H9 (cell line): ENCODE results near the gene PRELID2. TPM values are rescaled to one million over a fixed set of nuclear protein-coding genes. Genes with fewer than 3 reads are reported as not detected.

Experiments used
- DNase-seq: peaks from one replicate; pipeline ENCODE4 v3.0.0-alpha.2; 2017
- H2AFZ ChIP-seq: one replicate; pipeline ENCODE4 v1.6.1; 2013; ENCODE audit warnings: mild to moderate bottlenecking, low read length, control low read depth, moderate library complexity
- H2AK5ac ChIP-seq: 2 replicates; pipeline ENCODE4 v1.6.1; 2013; ENCODE audit warnings: low read length, control low read depth, mixed read lengths; ENCODE audit not compliant: insufficient read length
- H2BK120ac ChIP-seq: one replicate; pipeline ENCODE4 v1.6.1; 2013; ENCODE audit warnings: low read depth, mild to moderate bottlenecking, low read length, control low read depth, inconsistent platforms; ENCODE audit not compliant: poor library complexity, severe bottlenecking
- H2BK12ac ChIP-seq: 2 replicates; pipeline ENCODE4 v1.6.1; 2013; ENCODE audit warnings: low read length, control low read depth, mixed read lengths, low read depth; ENCODE audit not compliant: insufficient read length
- H2BK15ac ChIP-seq: 2 replicates; pipeline ENCODE4 v1.6.1; 2013; ENCODE audit warnings: low read depth, low read length, control low read depth
- H2BK20ac ChIP-seq: one replicate; pipeline ENCODE4 v1.6.1; 2013; ENCODE audit warnings: low read depth, mild to moderate bottlenecking, low read length, control low read depth, inconsistent platforms; ENCODE audit not compliant: poor library complexity, severe bottlenecking
- H2BK5ac ChIP-seq: 2 replicates; pipeline ENCODE4 v1.6.1; 2013; ENCODE audit warnings: low read length, control low read depth, mixed read lengths; ENCODE audit not compliant: insufficient read length
- H3K14ac ChIP-seq: 2 replicates; pipeline ENCODE4 v1.6.1; 2013; ENCODE audit warnings: low read length, control low read depth; ENCODE audit not compliant: insufficient read depth
- H3K18ac ChIP-seq: 2 replicates; pipeline ENCODE4 v1.6.1; 2013; ENCODE audit warnings: low read depth, mild to moderate bottlenecking, mixed read lengths, low read length, control low read depth; ENCODE audit not compliant: insufficient read length
- H3K23ac ChIP-seq: 2 replicates; pipeline ENCODE4 v1.6.1; 2013; ENCODE audit warnings: low read length, control low read depth, mixed read lengths, low read depth; ENCODE audit not compliant: insufficient read length
- H3K23me2 ChIP-seq: 2 replicates; pipeline ENCODE4 v1.6.1; 2013; ENCODE audit warnings: low read depth, mild to moderate bottlenecking, mixed read lengths, low read length, control low read depth; ENCODE audit not compliant: insufficient read length, poor library complexity, severe bottlenecking
- H3K27ac ChIP-seq: 2 replicates; pipeline ENCODE4 v1.5.1; 2013; ENCODE audit warnings: low read length, control low read depth, mixed read lengths, low read depth; ENCODE audit not compliant: insufficient read length
- H3K27me3 ChIP-seq: 2 replicates; pipeline ENCODE4 v1.6.1; 2013; ENCODE audit warnings: low read length, control low read depth, inconsistent platforms; ENCODE audit not compliant: insufficient read depth
- H3K4ac ChIP-seq: 2 replicates; pipeline ENCODE4 v1.6.1; 2013; ENCODE audit warnings: low read depth, mild to moderate bottlenecking, control low read depth, inconsistent platforms, low read length, moderate library complexity
- H3K4me1 ChIP-seq: 2 replicates; pipeline ENCODE4 v1.6.1; 2013; ENCODE audit warnings: low read length, control low read depth, inconsistent platforms; ENCODE audit not compliant: insufficient read depth
- H3K4me2 ChIP-seq: 2 replicates; pipeline ENCODE4 v1.6.1; 2013; ENCODE audit warnings: low read length, control low read depth, mixed read lengths; ENCODE audit not compliant: insufficient read length, insufficient read depth
- H3K56ac ChIP-seq: 2 replicates; pipeline ENCODE4 v1.6.1; 2013; ENCODE audit warnings: low read depth, mild to moderate bottlenecking, mixed read lengths, low read length, control low read depth; ENCODE audit not compliant: insufficient read length
- H3K79me1 ChIP-seq: 2 replicates; pipeline ENCODE4 v1.6.1; 2013; ENCODE audit warnings: low read depth, mild to moderate bottlenecking, moderate library complexity, low read length, control low read depth, inconsistent platforms; ENCODE audit not compliant: insufficient read depth, poor library complexity, severe bottlenecking
- H3K79me2 ChIP-seq: 2 replicates; pipeline ENCODE4 v1.6.1; 2013; ENCODE audit warnings: low read length, control low read depth, inconsistent platforms; ENCODE audit not compliant: insufficient read depth
- H3K9ac ChIP-seq: 2 replicates; pipeline ENCODE4 v1.6.1; 2013; ENCODE audit warnings: low read length, control low read depth, mixed read lengths; ENCODE audit not compliant: insufficient read length; ENCODE audit errors: extremely low read depth
- H3K9me3 ChIP-seq: one replicate; pipeline ENCODE4 v1.6.1; 2013; ENCODE audit warnings: low read depth, low read length, inconsistent platforms; ENCODE audit not compliant: control insufficient read depth
- H3T11ph ChIP-seq: one replicate; pipeline ENCODE4 v1.6.1; 2013; ENCODE audit warnings: mild to moderate bottlenecking, low read length, control low read depth, inconsistent platforms
- H4K20me1 ChIP-seq: one replicate; pipeline ENCODE4 v1.6.1; 2013; ENCODE audit not compliant: control insufficient read depth, insufficient read length, insufficient read depth
- H4K5ac ChIP-seq: 2 replicates; pipeline ENCODE4 v1.6.1; 2013; ENCODE audit warnings: low read depth, mild to moderate bottlenecking, mixed read lengths, low read length, control low read depth; ENCODE audit not compliant: insufficient read length
- H4K8ac ChIP-seq: replicated peaks from 2 replicates; pipeline ENCODE4 v1.6.1; 2013; ENCODE audit warnings: low read length, control low read depth, mixed read lengths, low read depth; ENCODE audit not compliant: insufficient read length
- H4K91ac ChIP-seq: 2 replicates; pipeline ENCODE4 v1.6.1; 2013; ENCODE audit warnings: low read depth, mild to moderate bottlenecking, moderate library complexity, mixed read lengths, low read length, control low read depth; ENCODE audit not compliant: insufficient read length
- H3K27ac Mint-ChIP-seq, 3 experiments: 2 replicates in 2 of 3; 3 replicates in 1 of 3; pipeline ENCODE4 v1.8.0; 2020 to 2021; ENCODE audit warnings: mixed read lengths in 3 of 3, mild to moderate bottlenecking in 1 of 3, moderate library complexity in 1 of 3
- H3K27me3 Mint-ChIP-seq: 2 replicates; pipeline ENCODE4 v1.8.0; 2021; ENCODE audit warnings: low read depth, mild to moderate bottlenecking, moderate library complexity, mixed read lengths
- H3K36me3 Mint-ChIP-seq, 3 experiments: 2 replicates in 2 of 3; 3 replicates in 1 of 3; pipeline ENCODE4 v1.8.0; 2020 to 2021; ENCODE audit warnings: low read depth in 3 of 3, mixed read lengths in 3 of 3; ENCODE audit not compliant: insufficient read depth in 1 of 3
- H3K4me1 Mint-ChIP-seq, 2 experiments: 2 replicates each; pipeline ENCODE4 v1.8.0; 2020; ENCODE audit warnings: mixed read lengths in 2 of 2
- H3K4me3 Mint-ChIP-seq, 2 experiments: 2 replicates in 1 of 2; 3 replicates in 1 of 2; pipeline ENCODE4 v1.8.0; 2020 to 2021; ENCODE audit warnings: mild to moderate bottlenecking in 2 of 2, mixed read lengths in 2 of 2, moderate library complexity in 1 of 2
- H3K9me3 Mint-ChIP-seq, 2 experiments: 2 replicates in 1 of 2; 3 replicates in 1 of 2; pipeline ENCODE4 v1.8.0; 2020; ENCODE audit warnings: mild to moderate bottlenecking in 2 of 2, mixed read lengths in 2 of 2, moderate library complexity in 1 of 2
- CTCF ChIP-seq: fragments of 200-600 bp; sonication (generic); conservative IDR thresholded peaks from 3 replicates; pipeline ENCODE4 v1.8.0; 2021; ENCODE audit warnings: antibody characterized with exemption, mild to moderate bottlenecking
- total RNA-seq: library from RNA; stranded (reverse); gene quantifications from 2 replicates; pipeline ENCODE4 v1.2.1, GENCODE V29; 2021

Gene PRELID2
- total RNA-seq, 1 experiment from 2014 or later: 13.2 TPM

- H3K27me3 Mint-ChIP-seq: no peaks in the 10 kb centered on the region
- Histone ChIP-seq H3T11ph (no peak overlapping the region), H2BK120ac (no peak overlapping the region), H3K18ac (no peak overlapping the region), H2AFZ (no peak overlapping the region), H3K79me2 (no peaks in the 10 kb centered on the region), H4K20me1 (no peaks in the 10 kb centered on the region), H3K23me2 (no peaks in the 10 kb centered on the region), H3K4me2 (no peak overlapping the region), H3K56ac (no peak overlapping the region), H3K4me1 (no peaks in the 10 kb centered on the region), H4K91ac (no peak overlapping the region), H2AK5ac (no peak overlapping the region), H3K23ac (no peak overlapping the region), H3K9ac (no peak overlapping the region), H4K5ac (no peak overlapping the region), H3K27me3 (no peaks in the 10 kb centered on the region), H3K14ac (no peak overlapping the region), H2BK12ac (no peak overlapping the region), H2BK15ac (no peak overlapping the region), H3K79me1 (no peaks in the 10 kb centered on the region), H2BK20ac (no peak overlapping the region), H3K27ac (no peak overlapping the region), H4K8ac (no peak overlapping the region), H3K9me3 (no peaks in the 10 kb centered on the region), H2BK5ac (no peak overlapping the region), H3K4ac (no peak overlapping the region)
- H3K36me3 Mint-ChIP-seq: peaks cover 5 to 8% (median 6%) of the 10 kb centered on the region in 3 experiments; a peak in 4 of 7 replicates
- H3K4me3 Mint-ChIP-seq: no peak overlapping the region
- DNase-seq: no peak
- no peak for TF ChIP-seq CTCF
- no peak overlapping the region for H3K27ac Mint-ChIP-seq
- peaks cover 10 to 12% of the 10 kb centered on the region in 2 experiments; a peak in 3 of 4 replicates for H3K4me1 Mint-ChIP-seq
- peaks cover 14 to 19% of the 10 kb centered on the region in 2 experiments for H3K9me3 Mint-ChIP-seq
Observed at GRCh38 chr5:145750199-145750598, 84.9 kb downstream of the PRELID2 start.
